Lung (tissue), 12 donors: Measurements from ENCODE around the gene NR6A1. TPM values are rescaled to one million over a fixed set of nuclear protein-coding genes. Genes with fewer than 3 reads are reported as not detected.

Source experiments
- ATAC-seq: fragments of 200-7000 bp; cut with Tn5 transposase; one replicate; pipeline ENCODE4 v1.9.1; 2020; ENCODE audit warnings: moderate number of reproducible peaks; ENCODE audit not compliant: insufficient read depth, low FRiP score
- DNase-seq, 3 donors: peaks; one replicate each; pipeline ENCODE4 v3.0.0-alpha.2; 2013 to 2017
- H3K27ac ChIP-seq, 2 donors: one replicate each; pipeline ENCODE4 v1.5.1; 2013; ENCODE audit warnings: mild to moderate bottlenecking in 2 of 2, moderate library complexity in 2 of 2, control low read depth in 1 of 2, inconsistent platforms in 1 of 2, low read depth in 1 of 2, low read length in 1 of 2
- H3K27me3 ChIP-seq, 3 donors: one replicate each; pipeline ENCODE4 v1.5.1; 2013; ENCODE audit warnings: low read length in 2 of 3; ENCODE audit not compliant: control insufficient read depth in 3 of 3, insufficient read depth in 3 of 3
- H3K36me3 ChIP-seq, 4 donors: one replicate each; pipeline ENCODE4 v1.5.1; 2013; ENCODE audit warnings: low read length in 4 of 4, mild to moderate bottlenecking in 1 of 4, moderate library complexity in 1 of 4; ENCODE audit not compliant: control insufficient read depth in 4 of 4, insufficient read depth in 4 of 4
- H3K4me1 ChIP-seq, 5 donors: one replicate each; pipeline ENCODE4 v1.5.1; 2013; ENCODE audit warnings: low read length in 5 of 5, mild to moderate bottlenecking in 2 of 5, moderate library complexity in 1 of 5; ENCODE audit not compliant: control insufficient read depth in 5 of 5, insufficient read depth in 5 of 5
- H3K4me3 ChIP-seq: one replicate; pipeline ENCODE4 v1.5.1; 2013; ENCODE audit warnings: mild to moderate bottlenecking, control low read depth, moderate library complexity
- H3K9ac ChIP-seq, 2 donors: one replicate each; pipeline ENCODE4 v1.5.1; 2013; ENCODE audit warnings: low read length in 2 of 2, control low read depth in 1 of 2; ENCODE audit not compliant: insufficient read depth in 1 of 2
- H3K9me3 ChIP-seq, 4 donors: one replicate each; pipeline ENCODE4 v1.5.1; 2013; ENCODE audit warnings: low read length in 3 of 4, mild to moderate bottlenecking in 1 of 4, moderate library complexity in 1 of 4; ENCODE audit not compliant: control insufficient read depth in 4 of 4, insufficient read depth in 3 of 4
- CTCF ChIP-seq: IDR thresholded peaks from 2 replicates; pipeline ENCODE4 v1.5.1; 2012; ENCODE audit warnings: mild to moderate bottlenecking; ENCODE audit errors: control extremely low read depth, extremely low read depth
- WGBS, 2 donors: extraction: QIAGEN DNeasy Blood & Tissue Kit; methylation state at CpG; one replicate each; pipeline ENCODE4 v1.1.7; 2013; 5-methylcytosine and 5-hydroxymethylcytosine counted together
- polyA plus RNA-seq, 2 donors: library from polyadenylated mRNA; stranded (reverse); fragments of 200-250 nt; gene quantifications; one replicate each; pipeline ENCODE4 v1.2.1, GENCODE V29; 2013
- total RNA-seq, 2 donors: library from RNA; depleted of rRNA in 1 of 2; stranded (reverse); fragments of >200 nt in 1 of 2; gene quantifications; one replicate each; pipeline ENCODE4 v1.2.1, GENCODE V29; 2014 to 2021
- donor health status: control.
- donor health status: control.
- donor health status: Bipolar disorder and iron deficiency.
- donor health status: healthy.
- donor health status: DM: yes; HTN: yes; CAD: no.

The NR6A1 gene
- total and polyA plus RNA-seq, 4 donors, result 0.94 to 4.0 (median 2.4) TPM

- no peak overlapping the region for H3K4me3 ChIP-seq
- no peak for ATAC-seq
- 16 to 18% methylated on average over 79 to 96 of the region's 96 CpGs for WGBS, 2 donors
- DNase-seq, result peak in 2 of 3 donors; percentile 37 to 42
- H3K36me3 ChIP-seq, result no peaks in the 10 kb centered on the region
- H3K27ac ChIP-seq, result no peak overlapping the region
- H3K27me3 ChIP-seq, result peaks cover 15 to 57% (median 38%) of the 10 kb centered on the region in 3 donors
- H3K9ac ChIP-seq, result no peak overlapping the region
- H3K9me3 ChIP-seq, result peaks cover 0 to 8% (median 0%) of the 10 kb centered on the region in 4 donors
- TF ChIP-seq CTCF, result no peak
- H3K4me1 ChIP-seq, result peaks cover 0 to 12% (median 0%) of the 10 kb centered on the region in 5 donors
Observed at GRCh38 chr9:124502711-124503702, 268.1 kb downstream of the NR6A1 start.

DNA sequence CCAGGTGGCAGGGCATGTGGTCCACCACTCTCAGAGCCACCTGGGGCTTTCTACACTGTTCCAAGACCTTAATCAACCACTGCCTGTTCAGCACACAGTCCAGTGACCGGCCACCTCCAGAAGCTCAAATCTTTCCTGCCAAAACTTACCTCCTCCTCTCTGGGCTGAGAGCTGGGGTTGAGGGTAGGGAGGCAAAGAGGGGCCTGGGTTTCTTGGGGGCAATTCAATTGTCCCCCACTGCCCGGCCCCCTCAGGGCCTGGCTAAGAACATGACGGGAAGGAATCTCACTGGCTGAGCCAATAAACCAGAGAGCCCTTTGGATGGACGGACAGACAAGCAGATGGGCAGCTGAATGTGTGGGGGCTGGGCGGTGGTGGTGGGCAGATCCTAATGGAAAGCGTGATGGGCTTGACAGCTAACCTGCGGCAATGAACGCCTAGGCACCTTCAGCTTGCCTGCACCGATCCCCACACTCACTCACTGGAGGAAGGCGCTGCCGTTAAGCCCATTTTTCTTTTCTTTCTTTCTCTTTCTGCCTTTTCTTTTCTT lies 269.3 kb downstream of the NR6A1 start:
- no peak for TF ChIP-seq CTCF
- Histone ChIP-seq H3K36me3 (no peaks in the 10 kb centered on the region), H3K27me3 (peaks cover 15 to 57% (median 38%) of the 10 kb centered on the region in 3 donors), H3K9ac (no peak overlapping the region), H3K4me3 (no peak overlapping the region), H3K27ac (no peak overlapping the region), H3K9me3 (peaks cover 0 to 8% (median 0%) of the 10 kb centered on the region in 4 donors), H3K4me1 (peaks cover 0 to 12% (median 0%) of the 10 kb centered on the region in 5 donors)
- ATAC-seq (no peak), DNase-seq (no peak)
- WGBS, 2 donors, result 74 to 88% methylated on average over 11 of the region's 11 CpGs

DNA sequence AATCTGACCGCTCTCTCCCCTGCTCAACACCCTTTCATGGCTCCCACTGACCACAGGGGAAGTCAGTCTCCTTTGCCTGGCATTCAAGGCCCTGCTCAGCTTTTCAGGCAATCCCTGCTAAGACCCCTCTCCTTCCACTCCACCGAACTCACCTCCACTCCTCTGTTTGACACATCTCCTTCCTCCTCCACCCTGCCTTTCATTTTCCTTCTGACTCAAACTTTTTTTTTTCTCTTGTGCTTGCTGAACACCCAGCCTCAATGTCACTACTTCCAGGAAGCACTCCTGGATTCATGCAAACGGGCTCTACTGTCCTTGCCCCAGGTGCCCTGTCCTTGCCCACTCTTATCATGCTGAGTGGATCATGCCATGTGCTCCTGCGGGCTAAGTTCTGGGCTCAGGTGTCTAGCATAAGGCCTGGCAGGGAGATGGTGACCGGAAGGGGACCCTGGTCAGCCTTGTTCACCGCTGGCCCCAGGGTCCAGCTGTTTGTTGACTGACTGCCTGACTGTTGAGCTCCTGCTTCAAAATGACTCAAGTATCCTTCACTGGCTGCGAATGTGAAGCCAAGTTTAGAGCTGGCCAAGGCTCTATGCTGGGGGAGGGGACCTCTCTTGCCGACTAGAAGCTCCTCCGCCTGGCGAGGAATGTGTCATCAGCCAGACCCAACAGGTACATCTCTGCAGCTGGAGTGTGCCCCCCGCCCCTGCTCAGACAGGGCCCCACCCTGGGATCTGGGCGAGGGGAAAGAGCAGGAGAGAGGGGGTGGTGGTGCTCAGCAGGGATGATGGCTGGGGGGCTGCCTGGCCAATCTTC lies 270.1 kb downstream of the NR6A1 start:
- Histone ChIP-seq H3K9ac (no peak overlapping the region), H3K27ac (no peak overlapping the region), H3K4me3 (no peak overlapping the region), H3K36me3 (no peaks in the 10 kb centered on the region), H3K9me3 (peaks cover 0 to 8% (median 0%) of the 10 kb centered on the region in 4 donors), H3K27me3 (peaks cover 15 to 52% (median 35%) of the 10 kb centered on the region in 3 donors), H3K4me1 (peaks cover 0 to 12% (median 0%) of the 10 kb centered on the region in 5 donors)
- TF ChIP-seq CTCF, result no peak
- ATAC-seq, result no peak
- no peak for DNase-seq
- 70 to 86% methylated on average over 12 of the region's 12 CpGs for WGBS, 2 donors
